NT2/D1 (cell line): ENCODE data around the gene PHRF1.
"Not testable (repeated sequence)": the region's sequence is repeated elsewhere in the genome, so short reads cannot be mapped to it uniquely, and the experiment has no call there.

Source experiments
- SUZ12 ChIP-seq: IDR thresholded peaks from 2 replicates; pipeline ENCODE4 v1.6.1; 2011; ENCODE audit not compliant: insufficient read length, insufficient read depth; ENCODE audit errors: extremely low read depth
- YY1 ChIP-seq: IDR thresholded peaks from 2 replicates; pipeline ENCODE4 v1.6.1; 2011; ENCODE audit not compliant: insufficient read length, insufficient read depth
- ZNF274 ChIP-seq: IDR thresholded peaks from 2 replicates; pipeline ENCODE4 v1.6.1; 2011; ENCODE audit warnings: mild to moderate bottlenecking, low read depth, low read length

GRCh38 chr11:574031-574570 lies 2.2 kb upstream of the PHRF1 start:
- not testable (repeated sequence) for TF ChIP-seq YY1, ZNF274, SUZ12
